Measurements from ENCODE around the gene RANBP17.

DNA sequence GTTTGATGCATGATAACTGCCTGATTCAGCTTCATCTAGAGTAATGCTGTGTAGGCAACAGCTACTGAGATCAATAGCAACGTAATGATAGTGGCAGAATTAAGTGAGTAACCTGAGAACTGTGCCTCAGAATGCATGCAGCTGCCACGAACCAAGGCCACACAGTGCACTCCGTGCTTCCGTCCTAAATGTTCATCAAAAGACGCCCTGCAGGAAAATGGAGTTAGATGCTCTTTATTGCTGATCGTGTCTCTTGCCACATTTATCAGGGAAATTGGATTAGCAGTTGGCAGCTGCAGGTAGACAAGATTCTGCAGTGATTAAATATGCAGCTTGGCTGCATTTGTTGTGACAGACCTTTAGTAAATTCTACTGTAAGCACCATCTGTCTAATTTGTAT is 339.5 kb downstream of the RANBP17 start:
- TF ChIP-seq, protein P1, sequence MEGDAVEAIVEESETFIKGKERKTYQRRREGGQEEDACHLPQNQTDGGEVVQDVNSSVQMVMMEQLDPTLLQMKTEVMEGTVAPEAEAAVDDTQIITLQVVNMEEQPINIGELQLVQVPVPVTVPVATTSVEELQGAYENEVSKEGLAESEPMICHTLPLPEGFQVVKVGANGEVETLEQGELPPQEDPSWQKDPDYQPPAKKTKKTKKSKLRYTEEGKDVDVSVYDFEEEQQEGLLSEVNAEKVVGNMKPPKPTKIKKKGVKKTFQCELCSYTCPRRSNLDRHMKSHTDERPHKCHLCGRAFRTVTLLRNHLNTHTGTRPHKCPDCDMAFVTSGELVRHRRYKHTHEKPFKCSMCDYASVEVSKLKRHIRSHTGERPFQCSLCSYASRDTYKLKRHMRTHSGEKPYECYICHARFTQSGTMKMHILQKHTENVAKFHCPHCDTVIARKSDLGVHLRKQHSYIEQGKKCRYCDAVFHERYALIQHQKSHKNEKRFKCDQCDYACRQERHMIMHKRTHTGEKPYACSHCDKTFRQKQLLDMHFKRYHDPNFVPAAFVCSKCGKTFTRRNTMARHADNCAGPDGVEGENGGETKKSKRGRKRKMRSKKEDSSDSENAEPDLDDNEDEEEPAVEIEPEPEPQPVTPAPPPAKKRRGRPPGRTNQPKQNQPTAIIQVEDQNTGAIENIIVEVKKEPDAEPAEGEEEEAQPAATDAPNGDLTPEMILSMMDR (IDR thresholded peaks at IDR 0.05; ENCODE audit: low read depth, low read length, poor library complexity, severe bottlenecking) = no peak
- TF ChIP-seq EZH2phosphoT487 (IDR thresholded peaks at IDR 0.05; ENCODE audit: borderline replicate concordance, low read length) = no peak

All from DOHH2 (cell line).